Transverse colon (tissue), 4 donors: ENCODE data around the gene INPP5E.

Experiments
- CTCF ChIP-seq, 5 experiments: fragments of 200-600 bp in 3 of 5; fragments of 450-650 bp in 2 of 5; sonication (generic) in 3 of 5; IDR thresholded peaks; 1 replicate in 2 of 5; 2 replicates in 3 of 5; pipeline ENCODE4 v1.5.1; 2016 to 2017; ENCODE audit warnings: antibody characterized with exemption in 5 of 5, inconsistent platforms in 3 of 5, mild to moderate bottlenecking in 2 of 5, moderate library complexity in 1 of 5
- POLR2AphosphoS5 ChIP-seq, 3 donors: sonication (generic); formaldehyde crosslinking; IDR thresholded peaks; one replicate each; pipeline ENCODE4 v1.6.1; 2016; ENCODE audit warnings: antibody characterized with exemption in 3 of 3

- TF ChIP-seq CTCF (IDR thresholded peaks at IDR 0.05) (no peak), POLR2AphosphoS5 (IDR thresholded peaks at IDR 0.05) (no peak)
These were observed 43.5 kb downstream of the INPP5E start for GRCh38 chr9:136396219-136396515.
